Measurements from ENCODE around the gene CHST4.

GRCh38 chr16:71562552-71562951 lies 36.3 kb downstream of the CHST4 start:
- TF ChIP-seq CTCF (IDR thresholded peaks at IDR 0.05) = no peak
- no peak for TF ChIP-seq POLR2A (IDR thresholded peaks at IDR 0.05)
- no peak for TF ChIP-seq POLR2AphosphoS5 (IDR thresholded peaks at IDR 0.05)
- TF ChIP-seq EP300 (IDR thresholded peaks at IDR 0.05) = no peak

Data from gastroesophageal sphincter (tissue), 3 donors.